B cell (primary cell): ENCODE results near the gene ZNF532.

Experiments used
- CTCF ChIP-seq: fragments of 200-600 bp; IDR thresholded peaks from one replicate; pipeline ENCODE4 v1.8.0; 2022; ENCODE audit warnings: antibody characterized with exemption, mild to moderate bottlenecking
- EZH2 ChIP-seq: IDR thresholded peaks from 2 replicates; pipeline ENCODE4 v1.6.1; 2012; ENCODE audit warnings: borderline replicate concordance, low read depth, mild to moderate bottlenecking, moderate library complexity, low read length; ENCODE audit not compliant: insufficient read depth, poor library complexity, severe bottlenecking

GRCh38 chr18:58838946-58839345 lies 25.7 kb upstream of the ZNF532 start:
- TF ChIP-seq CTCF (no peak), EZH2 (no peak)
